NB4 (cell line): ENCODE results near the gene CDH13.

ENCODE experiments used
- POLR2A ChIP-seq: IDR thresholded peaks from 2 replicates; pipeline ENCODE4 v1.6.1; 2011; ENCODE audit warnings: mild to moderate bottlenecking; ENCODE audit not compliant: insufficient read length; ENCODE audit errors: extremely low read depth
- TF ChIP-seq, protein P1 (sequence below): IDR thresholded peaks from one replicate; pipeline ENCODE4 v1.5.1; 2012; ENCODE audit warnings: low read depth, low read length
- TF ChIP-seq, protein P2 (sequence below): IDR thresholded peaks from 2 replicates; pipeline ENCODE4 v1.6.1; 2011; ENCODE audit warnings: low read depth, low read length

DNA sequence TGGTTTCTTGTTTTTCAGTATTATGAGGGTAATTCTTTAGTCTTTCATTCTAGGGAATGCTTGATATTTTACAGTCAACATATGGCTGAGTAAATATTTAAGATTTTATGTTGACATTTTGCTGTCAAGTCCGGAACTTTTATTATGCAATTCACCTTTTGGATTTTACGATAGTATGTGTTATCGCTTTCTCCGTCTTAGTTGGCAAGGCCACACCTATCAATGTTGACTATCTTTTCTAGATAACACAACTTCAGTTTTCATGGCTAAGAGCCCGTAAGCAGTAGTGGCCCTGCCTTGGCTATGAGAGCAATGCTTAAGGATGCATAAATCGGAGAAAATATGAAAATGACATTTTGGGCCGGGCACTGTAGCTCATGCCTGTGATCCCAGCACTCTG is 39.5 kb upstream of the CDH13 start:
- TF ChIP-seq POLR2A, result no peak
- TF ChIP-seq, protein P1, sequence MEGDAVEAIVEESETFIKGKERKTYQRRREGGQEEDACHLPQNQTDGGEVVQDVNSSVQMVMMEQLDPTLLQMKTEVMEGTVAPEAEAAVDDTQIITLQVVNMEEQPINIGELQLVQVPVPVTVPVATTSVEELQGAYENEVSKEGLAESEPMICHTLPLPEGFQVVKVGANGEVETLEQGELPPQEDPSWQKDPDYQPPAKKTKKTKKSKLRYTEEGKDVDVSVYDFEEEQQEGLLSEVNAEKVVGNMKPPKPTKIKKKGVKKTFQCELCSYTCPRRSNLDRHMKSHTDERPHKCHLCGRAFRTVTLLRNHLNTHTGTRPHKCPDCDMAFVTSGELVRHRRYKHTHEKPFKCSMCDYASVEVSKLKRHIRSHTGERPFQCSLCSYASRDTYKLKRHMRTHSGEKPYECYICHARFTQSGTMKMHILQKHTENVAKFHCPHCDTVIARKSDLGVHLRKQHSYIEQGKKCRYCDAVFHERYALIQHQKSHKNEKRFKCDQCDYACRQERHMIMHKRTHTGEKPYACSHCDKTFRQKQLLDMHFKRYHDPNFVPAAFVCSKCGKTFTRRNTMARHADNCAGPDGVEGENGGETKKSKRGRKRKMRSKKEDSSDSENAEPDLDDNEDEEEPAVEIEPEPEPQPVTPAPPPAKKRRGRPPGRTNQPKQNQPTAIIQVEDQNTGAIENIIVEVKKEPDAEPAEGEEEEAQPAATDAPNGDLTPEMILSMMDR, result no peak
- TF ChIP-seq, protein P2, sequence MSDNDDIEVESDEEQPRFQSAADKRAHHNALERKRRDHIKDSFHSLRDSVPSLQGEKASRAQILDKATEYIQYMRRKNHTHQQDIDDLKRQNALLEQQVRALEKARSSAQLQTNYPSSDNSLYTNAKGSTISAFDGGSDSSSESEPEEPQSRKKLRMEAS, result no peak
